Measurements from ENCODE around the gene CLPTM1. TPM values are rescaled to one million over a fixed set of nuclear protein-coding genes. Genes with fewer than 3 reads are reported as not detected.
"Not testable (repeated sequence)": the region's sequence is repeated elsewhere in the genome, so short reads cannot be mapped to it uniquely, and the experiment has no call there.

The CLPTM1 gene, protein sequence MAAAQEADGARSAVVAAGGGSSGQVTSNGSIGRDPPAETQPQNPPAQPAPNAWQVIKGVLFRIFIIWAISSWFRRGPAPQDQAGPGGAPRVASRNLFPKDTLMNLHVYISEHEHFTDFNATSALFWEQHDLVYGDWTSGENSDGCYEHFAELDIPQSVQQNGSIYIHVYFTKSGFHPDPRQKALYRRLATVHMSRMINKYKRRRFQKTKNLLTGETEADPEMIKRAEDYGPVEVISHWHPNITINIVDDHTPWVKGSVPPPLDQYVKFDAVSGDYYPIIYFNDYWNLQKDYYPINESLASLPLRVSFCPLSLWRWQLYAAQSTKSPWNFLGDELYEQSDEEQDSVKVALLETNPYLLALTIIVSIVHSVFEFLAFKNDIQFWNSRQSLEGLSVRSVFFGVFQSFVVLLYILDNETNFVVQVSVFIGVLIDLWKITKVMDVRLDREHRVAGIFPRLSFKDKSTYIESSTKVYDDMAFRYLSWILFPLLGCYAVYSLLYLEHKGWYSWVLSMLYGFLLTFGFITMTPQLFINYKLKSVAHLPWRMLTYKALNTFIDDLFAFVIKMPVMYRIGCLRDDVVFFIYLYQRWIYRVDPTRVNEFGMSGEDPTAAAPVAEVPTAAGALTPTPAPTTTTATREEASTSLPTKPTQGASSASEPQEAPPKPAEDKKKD
- 100 to 1,000 TPM; 109 to 127 (median 113) TPM for polyA plus RNA-seq (ENCODE audit: insufficient read length in 3 of 3)

DNA sequence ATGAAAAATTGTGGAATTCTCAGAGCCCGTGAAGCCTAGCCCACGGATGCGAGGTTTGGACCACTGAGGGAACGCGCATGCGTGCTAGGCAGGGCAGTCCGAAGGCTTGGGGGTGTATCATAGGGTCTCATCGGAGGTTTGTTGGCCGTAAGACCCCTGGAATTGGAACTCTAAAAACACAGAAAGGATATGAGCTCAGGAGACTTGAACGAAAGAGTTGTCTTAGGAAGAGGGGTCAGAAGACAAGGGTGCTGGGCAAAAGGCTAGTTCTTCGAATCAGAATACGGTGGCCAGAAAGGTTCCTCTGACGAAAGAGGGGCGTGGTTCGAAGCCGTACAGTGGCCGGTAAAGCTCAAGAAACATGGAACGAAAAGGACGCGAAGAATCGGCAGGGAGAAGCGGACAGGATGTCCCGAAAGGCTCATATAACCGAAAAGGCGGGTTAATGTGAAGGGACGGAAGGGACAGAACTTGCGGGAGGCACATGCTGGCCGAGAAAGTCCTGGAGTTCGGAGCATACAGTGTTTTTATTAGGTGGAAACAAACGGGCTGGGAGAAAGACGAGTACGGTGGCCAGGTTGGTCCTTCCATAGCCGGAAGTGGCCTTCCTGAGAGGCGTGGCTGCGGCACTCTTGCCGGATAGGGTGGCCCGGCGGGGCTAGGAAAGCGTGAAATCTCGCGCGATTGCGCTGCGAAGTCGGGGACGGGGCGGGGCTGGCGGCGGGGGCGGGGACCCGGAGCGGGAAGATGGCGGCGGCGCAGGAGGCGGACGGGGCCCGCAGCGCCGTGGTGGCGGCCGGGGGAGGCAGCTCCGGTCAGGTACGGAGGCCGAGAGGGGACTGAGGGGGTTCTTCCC is at the start of gene CLPTM1:
TSS of gene CLPTM1 (plus strand) at position 732 of the 856 bp plus-strand sequence. CDS start at position 748, 16 bp downstream.
- peak; percentile 93 to 99 (median 96) for DNase-seq (ENCODE audit: low read depth in 3 of 3, low spot score in 2 of 3)

DNA sequence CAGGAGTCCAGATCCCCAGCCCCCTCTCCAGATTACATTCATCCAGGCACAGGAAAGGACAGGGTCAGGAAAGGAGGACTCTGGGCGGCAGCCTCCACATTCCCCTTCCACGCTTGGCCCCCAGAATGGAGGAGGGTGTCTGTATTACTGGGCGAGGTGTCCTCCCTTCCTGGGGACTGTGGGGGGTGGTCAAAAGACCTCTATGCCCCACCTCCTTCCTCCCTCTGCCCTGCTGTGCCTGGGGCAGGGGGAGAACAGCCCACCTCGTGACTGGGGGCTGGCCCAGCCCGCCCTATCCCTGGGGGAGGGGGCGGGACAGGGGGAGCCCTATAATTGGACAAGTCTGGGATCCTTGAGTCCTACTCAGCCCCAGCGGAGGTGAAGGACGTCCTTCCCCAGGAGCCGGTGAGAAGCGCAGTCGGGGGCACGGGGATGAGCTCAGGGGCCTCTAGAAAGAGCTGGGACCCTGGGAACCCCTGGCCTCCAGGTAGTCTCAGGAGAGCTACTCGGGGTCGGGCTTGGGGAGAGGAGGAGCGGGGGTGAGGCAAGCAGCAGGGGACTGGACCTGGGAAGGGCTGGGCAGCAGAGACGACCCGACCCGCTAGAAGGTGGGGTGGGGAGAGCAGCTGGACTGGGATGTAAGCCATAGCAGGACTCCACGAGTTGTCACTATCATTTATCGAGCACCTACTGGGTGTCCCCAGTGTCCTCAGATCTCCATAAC is 49.6 kb upstream of the CLPTM1 start, which contains the start of gene APOE:
TSS of gene APOE (plus strand) at position 360 of the 724 bp plus-strand sequence. CDS start 829 bp downstream, outside the sequence.
- no peak for DNase-seq (ENCODE audit: low read depth in 3 of 3, low spot score in 2 of 3)

DNA sequence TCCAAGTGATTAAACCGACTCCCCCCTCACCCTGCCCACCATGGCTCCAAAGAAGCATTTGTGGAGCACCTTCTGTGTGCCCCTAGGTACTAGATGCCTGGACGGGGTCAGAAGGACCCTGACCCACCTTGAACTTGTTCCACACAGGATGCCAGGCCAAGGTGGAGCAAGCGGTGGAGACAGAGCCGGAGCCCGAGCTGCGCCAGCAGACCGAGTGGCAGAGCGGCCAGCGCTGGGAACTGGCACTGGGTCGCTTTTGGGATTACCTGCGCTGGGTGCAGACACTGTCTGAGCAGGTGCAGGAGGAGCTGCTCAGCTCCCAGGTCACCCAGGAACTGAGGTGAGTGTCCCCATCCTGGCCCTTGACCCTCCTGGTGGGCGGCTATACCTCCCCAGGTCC is 47.6 kb upstream of the CLPTM1 start:
- DNase-seq (ENCODE audit: low read depth in 3 of 3, low spot score in 2 of 3): no peak

DNA sequence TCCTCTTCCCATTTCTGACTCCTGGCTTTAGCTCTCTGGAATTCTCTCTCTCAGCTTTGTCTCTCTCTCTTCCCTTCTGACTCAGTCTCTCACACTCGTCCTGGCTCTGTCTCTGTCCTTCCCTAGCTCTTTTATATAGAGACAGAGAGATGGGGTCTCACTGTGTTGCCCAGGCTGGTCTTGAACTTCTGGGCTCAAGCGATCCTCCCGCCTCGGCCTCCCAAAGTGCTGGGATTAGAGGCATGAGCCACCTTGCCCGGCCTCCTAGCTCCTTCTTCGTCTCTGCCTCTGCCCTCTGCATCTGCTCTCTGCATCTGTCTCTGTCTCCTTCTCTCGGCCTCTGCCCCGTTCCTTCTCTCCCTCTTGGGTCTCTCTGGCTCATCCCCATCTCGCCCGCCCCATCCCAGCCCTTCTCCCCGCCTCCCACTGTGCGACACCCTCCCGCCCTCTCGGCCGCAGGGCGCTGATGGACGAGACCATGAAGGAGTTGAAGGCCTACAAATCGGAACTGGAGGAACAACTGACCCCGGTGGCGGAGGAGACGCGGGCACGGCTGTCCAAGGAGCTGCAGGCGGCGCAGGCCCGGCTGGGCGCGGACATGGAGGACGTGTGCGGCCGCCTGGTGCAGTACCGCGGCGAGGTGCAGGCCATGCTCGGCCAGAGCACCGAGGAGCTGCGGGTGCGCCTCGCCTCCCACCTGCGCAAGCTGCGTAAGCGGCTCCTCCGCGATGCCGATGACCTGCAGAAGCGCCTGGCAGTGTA is 46.9 kb upstream of the CLPTM1 start:
- no peak for DNase-seq (ENCODE audit: low read depth in 3 of 3, low spot score in 2 of 3)

DNA sequence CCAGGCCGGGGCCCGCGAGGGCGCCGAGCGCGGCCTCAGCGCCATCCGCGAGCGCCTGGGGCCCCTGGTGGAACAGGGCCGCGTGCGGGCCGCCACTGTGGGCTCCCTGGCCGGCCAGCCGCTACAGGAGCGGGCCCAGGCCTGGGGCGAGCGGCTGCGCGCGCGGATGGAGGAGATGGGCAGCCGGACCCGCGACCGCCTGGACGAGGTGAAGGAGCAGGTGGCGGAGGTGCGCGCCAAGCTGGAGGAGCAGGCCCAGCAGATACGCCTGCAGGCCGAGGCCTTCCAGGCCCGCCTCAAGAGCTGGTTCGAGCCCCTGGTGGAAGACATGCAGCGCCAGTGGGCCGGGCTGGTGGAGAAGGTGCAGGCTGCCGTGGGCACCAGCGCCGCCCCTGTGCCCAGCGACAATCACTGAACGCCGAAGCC is 46.3 kb upstream of the CLPTM1 start:
- DNase-seq (ENCODE audit: low read depth in 3 of 3, low spot score in 2 of 3): no peak

DNA sequence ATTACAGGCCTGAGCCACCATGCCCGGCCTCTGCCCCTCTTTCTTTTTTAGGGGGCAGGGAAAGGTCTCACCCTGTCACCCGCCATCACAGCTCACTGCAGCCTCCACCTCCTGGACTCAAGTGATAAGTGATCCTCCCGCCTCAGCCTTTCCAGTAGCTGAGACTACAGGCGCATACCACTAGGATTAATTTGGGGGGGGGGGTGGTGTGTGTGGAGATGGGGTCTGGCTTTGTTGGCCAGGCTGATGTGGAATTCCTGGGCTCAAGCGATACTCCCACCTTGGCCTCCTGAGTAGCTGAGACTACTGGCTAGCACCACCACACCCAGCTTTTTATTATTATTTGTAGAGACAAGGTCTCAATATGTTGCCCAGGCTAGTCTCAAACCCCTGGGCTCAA is 45.4 kb upstream of the CLPTM1 start:
- DNase-seq (ENCODE audit: low read depth in 3 of 3, low spot score in 2 of 3): no peak

DNA sequence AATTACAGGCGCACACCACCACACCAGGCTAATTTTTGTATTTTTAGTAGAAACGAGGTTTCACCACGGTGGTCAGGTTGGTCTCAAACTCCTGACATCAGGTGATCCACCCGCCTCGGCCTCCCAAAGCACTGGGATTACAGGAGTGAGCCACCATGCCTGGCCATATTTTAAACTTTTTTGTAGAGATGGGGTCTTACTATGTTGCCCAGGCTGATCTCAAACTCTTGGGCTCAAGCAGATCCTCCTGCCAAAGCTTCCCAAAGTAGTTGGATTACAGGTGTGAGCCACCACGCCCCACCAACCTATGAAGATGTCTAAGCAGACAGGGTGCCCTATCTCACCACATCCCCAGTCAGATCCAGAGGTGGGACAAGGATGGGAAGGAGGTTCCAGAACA is 43.3 kb upstream of the CLPTM1 start:
- not testable (repeated sequence) for DNase-seq (ENCODE audit: low read depth in 3 of 3, low spot score in 2 of 3)

DNA sequence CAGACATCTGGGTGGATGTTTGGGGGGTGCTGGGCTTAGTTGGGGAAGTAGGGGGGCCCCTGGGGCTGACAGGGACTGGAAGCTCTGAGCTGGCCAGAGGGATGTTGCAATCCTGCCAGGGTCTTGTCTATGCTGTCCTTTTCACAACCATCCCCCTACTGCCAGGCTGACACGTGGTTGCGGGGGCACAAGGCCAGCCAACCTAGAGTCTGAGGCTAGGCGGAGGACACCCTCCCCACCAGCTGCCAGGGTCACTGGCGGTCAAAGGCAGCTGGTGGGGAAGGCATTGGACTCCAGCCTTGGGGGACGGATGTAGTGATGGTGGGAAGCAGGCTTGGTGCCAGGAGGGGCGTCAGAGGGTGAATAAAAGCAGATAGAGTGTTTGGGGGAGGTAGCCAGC is 42.3 kb upstream of the CLPTM1 start:
- DNase-seq (ENCODE audit: low read depth in 3 of 3, low spot score in 2 of 3): no peak

DNA sequence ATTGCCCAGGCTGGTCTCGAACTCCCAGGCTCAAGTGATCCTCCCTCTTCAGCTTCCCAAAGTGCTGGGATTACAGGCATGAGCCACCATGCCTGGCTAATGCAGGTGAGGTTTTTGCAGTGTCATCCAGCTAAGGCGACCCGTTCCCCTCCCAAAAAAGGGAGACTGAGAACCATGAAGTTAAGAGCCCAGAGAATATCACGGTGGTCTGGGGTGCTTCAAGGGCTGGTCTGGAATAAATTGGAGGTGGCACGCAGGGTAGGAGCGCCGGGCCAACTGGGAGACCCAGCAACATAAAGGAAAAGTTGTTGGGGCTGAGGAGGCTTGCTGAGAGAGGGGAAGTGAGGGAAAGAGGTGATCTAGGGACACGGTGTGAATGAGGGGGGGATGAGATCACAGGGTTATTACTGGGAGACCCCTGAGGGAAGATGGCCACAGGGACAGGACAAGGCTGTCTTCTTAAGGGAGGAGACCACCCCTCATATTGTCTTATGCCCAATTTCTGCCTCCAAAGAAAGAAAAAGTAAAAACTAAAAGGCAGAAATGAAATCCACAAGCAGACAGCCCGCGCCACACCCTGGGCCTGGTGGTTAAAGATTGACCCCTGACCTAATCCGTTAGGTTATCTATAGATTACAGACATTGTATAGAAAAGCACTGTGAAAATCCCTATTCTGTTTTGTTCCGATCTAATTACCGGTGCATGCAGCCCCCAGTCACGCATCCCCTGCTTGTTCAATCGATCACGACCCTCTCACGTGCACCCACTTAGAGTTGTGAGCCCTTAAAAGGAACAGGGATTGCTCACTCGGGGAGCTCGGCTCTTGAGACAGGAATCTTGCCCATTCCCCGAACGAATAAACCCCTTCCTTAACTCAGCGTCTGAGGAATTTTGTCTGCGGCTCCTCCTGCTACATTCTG is 41.4 kb upstream of the CLPTM1 start:
- not testable (repeated sequence) for DNase-seq (ENCODE audit: low read depth in 3 of 3, low spot score in 2 of 3)

DNA sequence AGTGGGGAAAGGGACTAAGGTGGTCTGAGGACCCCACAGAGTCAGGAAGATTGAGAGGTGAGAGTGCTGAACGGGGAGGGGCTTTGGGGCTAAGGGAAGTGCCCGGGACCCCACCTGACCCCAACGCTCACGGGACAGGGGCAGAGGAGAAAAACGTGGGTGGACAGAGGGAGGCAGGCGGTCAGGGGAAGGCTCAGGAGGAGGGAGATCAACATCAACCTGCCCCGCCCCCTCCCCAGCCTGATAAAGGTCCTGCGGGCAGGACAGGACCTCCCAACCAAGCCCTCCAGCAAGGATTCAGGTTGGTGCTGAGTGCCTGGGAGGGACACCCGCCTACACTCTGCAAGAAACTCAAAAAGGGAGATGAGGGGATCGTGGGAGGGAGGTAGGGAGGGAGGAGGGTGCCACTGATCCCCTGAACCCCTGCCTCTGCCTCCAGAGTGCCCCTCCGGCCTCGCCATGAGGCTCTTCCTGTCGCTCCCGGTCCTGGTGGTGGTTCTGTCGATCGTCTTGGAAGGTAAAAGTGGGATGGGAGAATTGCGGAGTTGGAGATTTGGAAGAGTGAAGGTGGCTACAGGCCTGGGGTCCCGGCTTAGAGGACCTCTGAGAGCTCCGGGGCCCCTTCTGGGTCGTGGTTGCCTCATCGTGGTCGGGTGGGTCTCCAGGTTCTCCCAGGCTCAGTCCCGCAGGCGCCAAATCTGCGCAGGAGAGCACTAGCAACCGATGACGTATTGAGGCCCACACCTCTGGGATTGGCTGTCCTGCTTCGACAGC is 40.6 kb upstream of the CLPTM1 start, which contains the start of gene APOC1:
TSS of gene APOC1 (plus strand) at position 176 of the 774 bp plus-strand sequence. CDS start at position 460, 284 bp downstream.
- peak; percentile 75 to 90 (median 89) for DNase-seq (ENCODE audit: low read depth in 3 of 3, low spot score in 2 of 3)

DNA sequence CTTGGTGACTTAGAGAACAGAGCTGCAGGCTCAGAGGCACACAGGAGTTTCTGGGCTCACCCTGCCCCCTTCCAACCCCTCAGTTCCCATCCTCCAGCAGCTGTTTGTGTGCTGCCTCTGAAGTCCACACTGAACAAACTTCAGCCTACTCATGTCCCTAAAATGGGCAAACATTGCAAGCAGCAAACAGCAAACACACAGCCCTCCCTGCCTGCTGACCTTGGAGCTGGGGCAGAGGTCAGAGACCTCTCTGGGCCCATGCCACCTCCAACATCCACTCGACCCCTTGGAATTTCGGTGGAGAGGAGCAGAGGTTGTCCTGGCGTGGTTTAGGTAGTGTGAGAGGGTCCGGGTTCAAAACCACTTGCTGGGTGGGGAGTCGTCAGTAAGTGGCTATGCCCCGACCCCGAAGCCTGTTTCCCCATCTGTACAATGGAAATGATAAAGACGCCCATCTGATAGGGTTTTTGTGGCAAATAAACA is 30.9 kb upstream of the CLPTM1 start:
- DNase-seq (ENCODE audit: low read depth in 3 of 3, low spot score in 2 of 3): no peak

DNA sequence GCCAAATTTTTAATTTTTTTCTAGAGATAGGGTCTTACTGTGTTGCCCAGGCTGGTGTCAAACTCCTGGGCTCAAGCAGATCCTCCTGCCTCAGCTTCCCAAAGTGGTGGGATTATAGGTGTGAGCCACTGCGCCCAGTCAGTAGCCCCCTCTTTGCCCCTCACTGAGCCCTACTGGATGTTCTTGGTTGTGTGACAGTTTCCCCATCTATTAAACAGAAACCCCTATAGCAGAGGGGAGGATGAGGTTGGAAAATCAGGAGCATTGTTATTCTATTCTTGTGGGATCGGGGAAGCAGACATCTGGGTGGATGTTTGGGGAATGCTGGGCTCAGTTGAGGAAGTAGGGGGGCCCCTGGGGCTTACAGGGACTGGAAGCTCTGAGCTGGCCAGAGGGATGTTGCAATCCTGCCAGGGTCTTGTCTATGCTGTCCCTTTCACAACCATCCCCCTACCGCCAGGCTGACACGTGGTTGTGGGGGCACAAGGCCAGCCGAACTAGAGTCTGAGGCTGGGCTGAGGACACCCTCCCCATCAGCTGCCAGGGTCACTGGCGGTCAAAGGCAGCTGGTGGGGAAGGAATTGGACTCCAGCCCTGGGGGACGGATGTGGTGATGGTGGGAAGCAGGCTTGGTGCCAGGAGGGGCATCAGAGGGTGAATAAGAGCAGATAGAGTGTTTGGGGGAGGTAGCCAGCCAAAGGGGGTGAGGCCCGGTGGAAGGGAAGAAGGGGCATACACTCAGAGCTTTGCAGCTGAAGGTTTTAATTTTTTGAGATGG is 29.9 kb upstream of the CLPTM1 start:
- no peak for DNase-seq (ENCODE audit: low read depth in 3 of 3, low spot score in 2 of 3)

DNA sequence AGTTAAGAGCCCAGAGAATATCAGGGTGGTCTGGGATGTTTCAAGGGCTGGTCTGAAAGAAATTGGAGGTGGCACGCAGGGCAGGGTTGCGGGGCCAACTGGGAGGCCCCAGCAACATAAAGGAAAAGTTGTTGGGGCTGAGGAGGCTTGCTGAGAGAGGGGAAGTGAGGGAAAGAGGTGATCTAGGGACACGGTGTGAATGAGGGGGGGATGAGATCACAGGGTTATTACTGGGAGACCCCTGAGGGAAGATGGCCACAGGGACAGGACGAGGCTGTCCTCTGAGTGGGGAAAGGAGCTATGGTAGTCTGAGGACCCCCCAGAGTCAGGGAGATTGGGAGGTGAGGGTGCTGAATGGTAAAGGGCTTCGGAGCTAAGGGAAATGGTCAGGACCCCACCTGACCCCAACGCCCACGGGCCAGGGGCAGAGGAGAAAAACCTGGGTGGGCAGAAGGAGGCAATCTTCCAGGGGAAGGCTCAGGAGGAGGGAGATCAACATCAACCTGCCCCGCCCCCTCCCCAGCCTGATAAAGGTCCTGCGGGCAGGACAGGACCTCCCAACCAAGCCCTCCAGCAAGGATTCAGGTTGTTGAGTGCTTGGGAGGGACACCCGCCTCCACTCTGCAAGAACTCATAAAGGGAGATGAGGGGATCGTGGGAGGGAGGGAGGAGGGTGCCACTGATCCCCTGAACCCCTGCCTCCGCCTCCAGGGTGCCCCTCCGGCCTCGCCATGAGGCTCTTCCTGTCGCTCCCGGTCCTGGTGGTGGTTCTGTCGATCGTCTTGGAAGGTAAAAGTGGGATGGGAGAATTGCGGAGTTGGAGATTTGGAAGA is 28.7 kb upstream of the CLPTM1 start:
- not testable (repeated sequence) for DNase-seq (ENCODE audit: low read depth in 3 of 3, low spot score in 2 of 3)

DNA sequence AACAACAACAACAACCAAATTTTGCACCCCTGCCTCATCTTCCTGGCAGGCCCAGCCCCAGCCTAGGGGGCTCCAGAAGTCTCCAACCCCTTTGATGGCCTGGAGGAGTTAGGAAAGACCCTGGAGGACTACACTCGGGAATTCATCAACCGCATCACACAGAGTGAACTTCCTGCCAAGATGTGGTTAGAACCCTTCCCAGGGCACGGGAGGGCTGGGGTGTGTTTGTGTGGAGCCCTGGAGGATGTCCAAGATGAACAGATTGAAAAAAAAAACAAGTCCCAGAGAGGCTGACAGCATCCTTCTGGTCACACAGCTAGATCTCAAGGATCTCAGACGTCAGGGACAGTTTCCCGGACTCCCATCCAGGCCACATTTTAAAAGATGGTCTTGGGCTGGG is 27.4 kb upstream of the CLPTM1 start:
- no peak for DNase-seq (ENCODE audit: low read depth in 3 of 3, low spot score in 2 of 3)

DNA sequence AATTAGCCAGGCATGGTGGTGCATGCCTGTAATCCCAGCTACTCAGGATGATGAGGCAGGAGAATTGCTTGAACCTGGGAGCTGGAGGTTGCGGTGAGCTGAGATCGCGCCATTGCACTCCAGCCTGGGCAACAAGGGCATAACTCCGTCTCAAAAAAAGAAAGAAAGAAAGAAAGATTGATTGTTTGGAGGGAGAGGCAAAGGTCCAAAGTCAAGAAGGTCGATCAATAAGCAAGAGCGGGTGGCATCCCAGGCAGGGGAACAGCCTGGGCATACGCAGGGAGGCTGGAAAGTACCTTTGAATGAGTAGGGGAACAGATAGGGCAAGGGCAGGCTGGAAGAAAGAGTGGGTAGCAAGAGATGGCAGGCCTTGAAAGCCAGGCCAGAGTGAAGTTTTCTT is 25.1 kb upstream of the CLPTM1 start:
- no peak for DNase-seq (ENCODE audit: low read depth in 3 of 3, low spot score in 2 of 3)

DNA sequence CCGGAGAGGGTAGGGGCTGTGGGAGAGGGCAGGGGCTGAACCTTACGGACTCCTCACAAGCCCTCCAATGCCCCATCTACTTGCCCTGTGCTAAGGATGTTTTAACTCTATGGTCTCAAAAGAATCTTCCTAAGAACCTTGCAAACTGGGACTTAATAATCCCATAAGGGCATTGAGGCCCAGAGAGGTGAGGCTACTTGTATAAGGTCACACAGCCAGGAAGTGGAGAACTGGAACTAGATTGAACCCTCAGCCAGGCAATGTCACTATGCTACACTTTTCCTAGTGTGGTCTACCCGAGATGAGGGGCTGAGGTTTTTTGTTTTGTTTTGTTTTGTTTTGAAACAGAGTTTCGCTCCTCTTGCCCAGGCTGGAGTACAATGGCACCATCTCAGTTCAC is 23.6 kb upstream of the CLPTM1 start:
- no peak for DNase-seq (ENCODE audit: low read depth in 3 of 3, low spot score in 2 of 3)
